Caco-2 (cell line): ENCODE data around the gene GRHL3. TPM values are rescaled to one million over a fixed set of nuclear protein-coding genes. Genes with fewer than 3 reads are reported as not detected.

ENCODE experiments used
- BruUV-seq: library from RNA; stranded (reverse); fragments of 400-500 nt; replicated peaks from 2 replicates; lab custom pipeline; 2021; lab: Mats Ljungman, UMichigan
- CTCF ChIA-PET: fragments of 300-600 bp; sonication (Branson Sonifier 250); formaldehyde crosslinking; loops from one replicate; lab custom pipeline; 2022; ENCODE audit warnings: antibody characterized with exemption; lab: Charles Lee
- POLR2A ChIA-PET: fragments of 300-600 bp; sonication (Branson Sonifier 250); formaldehyde crosslinking; loops from one replicate; lab custom pipeline; 2022; ENCODE audit warnings: antibody characterized with exemption; lab: Charles Lee
- DNase-seq, 2 experiments: peaks; one replicate each; pipeline versions ENCODE4 v3.0.0 to v3.0.0-alpha.2; 2020 to 2022
- H3K27me3 ChIP-seq: replicated peaks from 2 replicates; pipeline ENCODE4 v1.6.0; 2011; ENCODE audit warnings: low read length; ENCODE audit not compliant: control insufficient read depth, insufficient read depth
- H3K36me3 ChIP-seq: 2 replicates; pipeline ENCODE4 v1.5.1; 2011; ENCODE audit warnings: low read length; ENCODE audit not compliant: control insufficient read depth, insufficient read depth
- H3K4me1 ChIP-seq: fragments of 250-450 bp; sonication (Bioruptor Pico); 2 replicates; pipeline ENCODE4 v1.5.1; 2020; ENCODE audit warnings: mild to moderate bottlenecking
- H3K4me3 ChIP-seq: 2 replicates; pipeline ENCODE4 v1.5.1; 2011; ENCODE audit warnings: low read depth, mild to moderate bottlenecking, control low read depth, low read length
- H3K9me3 ChIP-seq: fragments of 250-450 bp; sonication (Bioruptor Pico); 2 replicates; pipeline ENCODE4 v1.5.1; 2020; ENCODE audit warnings: mild to moderate bottlenecking, moderate library complexity
- H3K27ac Mint-ChIP-seq: one replicate; pipeline ENCODE4 v1.8.0; 2022; ENCODE audit warnings: mixed read lengths; ENCODE audit not compliant: unreplicated experiment
- H3K27me3 Mint-ChIP-seq: one replicate; pipeline ENCODE4 v1.8.0; 2022; ENCODE audit warnings: mixed read lengths; ENCODE audit not compliant: insufficient read depth, unreplicated experiment
- H3K36me3 Mint-ChIP-seq: one replicate; pipeline ENCODE4 v1.8.0; 2022; ENCODE audit warnings: mild to moderate bottlenecking, mixed read lengths; ENCODE audit not compliant: insufficient read depth, unreplicated experiment
- H3K4me1 Mint-ChIP-seq: one replicate; pipeline ENCODE4 v1.8.0; 2022; ENCODE audit warnings: low read depth, mixed read lengths; ENCODE audit not compliant: unreplicated experiment
- H3K4me3 Mint-ChIP-seq: one replicate; pipeline ENCODE4 v1.8.0; 2022; ENCODE audit warnings: mild to moderate bottlenecking, moderate library complexity, mixed read lengths; ENCODE audit not compliant: unreplicated experiment
- H3K9me3 Mint-ChIP-seq: one replicate; pipeline ENCODE4 v1.8.0; 2022; ENCODE audit warnings: mixed read lengths; ENCODE audit not compliant: unreplicated experiment
- intact Hi-C: fragments of 100-400 bp; cut with micrococcal nuclease; formaldehyde crosslinking; loops from one replicate; pipeline ENCODE4 v1.10.0; 2022; ENCODE audit not compliant: unreplicated experiment
- total RNA-seq: library from RNA; stranded (reverse); gene quantifications from 2 replicates; pipeline ENCODE4 v1.2.3, GENCODE V29; 2022
- TF ChIP-seq, protein P1 (sequence below), 2 experiments: fragments of 200-600 bp in 1 of 2; IDR thresholded peaks; 1 replicate in 1 of 2; 2 replicates in 1 of 2; pipeline versions ENCODE4 v1.5.1 to v1.8.0; 2011 to 2022; ENCODE audit warnings: antibody characterized with exemption in 1 of 2, control low read depth in 1 of 2, inconsistent platforms in 1 of 2, low read depth in 1 of 2, low read length in 1 of 2, mild to moderate bottlenecking in 1 of 2, moderate library complexity in 1 of 2; ENCODE audit not compliant: insufficient read depth in 1 of 2, severe bottlenecking in 1 of 2, unreplicated experiment in 1 of 2

Gene GRHL3
- total RNA-seq, 1 experiment from 2014 or later, result 2.3 TPM

DNA sequence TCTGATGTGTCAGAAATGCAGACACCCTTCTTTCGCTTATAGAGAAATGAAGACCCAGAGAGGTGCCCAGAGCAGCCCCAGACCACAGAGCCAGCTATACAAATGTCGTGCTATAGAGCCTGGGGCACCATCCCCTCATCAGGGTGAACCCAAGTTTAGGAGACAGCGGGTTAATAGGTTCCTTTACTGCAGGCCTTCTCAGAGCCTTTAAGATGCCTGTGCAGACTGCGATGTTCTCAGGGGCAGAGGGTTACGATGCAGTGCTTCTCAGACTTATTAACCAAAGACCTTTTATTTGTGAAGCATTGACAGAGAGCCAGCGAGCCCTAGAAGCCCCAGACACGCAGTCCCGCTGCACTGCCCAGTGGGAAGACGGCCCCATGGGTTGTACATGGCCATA lies 47.5 kb downstream of the GRHL3 start:
- H3K9me3 ChIP-seq, result no peaks in the 10 kb centered on the region
- no peaks in the 10 kb centered on the region for H3K36me3 Mint-ChIP-seq
- no peak overlapping the region for H3K4me3 ChIP-seq
- H3K4me1 Mint-ChIP-seq, result no peaks in the 10 kb centered on the region
- H3K4me1 ChIP-seq, result no peaks in the 10 kb centered on the region
- no peak overlapping the region for H3K27ac Mint-ChIP-seq
- TF ChIP-seq, protein P1, sequence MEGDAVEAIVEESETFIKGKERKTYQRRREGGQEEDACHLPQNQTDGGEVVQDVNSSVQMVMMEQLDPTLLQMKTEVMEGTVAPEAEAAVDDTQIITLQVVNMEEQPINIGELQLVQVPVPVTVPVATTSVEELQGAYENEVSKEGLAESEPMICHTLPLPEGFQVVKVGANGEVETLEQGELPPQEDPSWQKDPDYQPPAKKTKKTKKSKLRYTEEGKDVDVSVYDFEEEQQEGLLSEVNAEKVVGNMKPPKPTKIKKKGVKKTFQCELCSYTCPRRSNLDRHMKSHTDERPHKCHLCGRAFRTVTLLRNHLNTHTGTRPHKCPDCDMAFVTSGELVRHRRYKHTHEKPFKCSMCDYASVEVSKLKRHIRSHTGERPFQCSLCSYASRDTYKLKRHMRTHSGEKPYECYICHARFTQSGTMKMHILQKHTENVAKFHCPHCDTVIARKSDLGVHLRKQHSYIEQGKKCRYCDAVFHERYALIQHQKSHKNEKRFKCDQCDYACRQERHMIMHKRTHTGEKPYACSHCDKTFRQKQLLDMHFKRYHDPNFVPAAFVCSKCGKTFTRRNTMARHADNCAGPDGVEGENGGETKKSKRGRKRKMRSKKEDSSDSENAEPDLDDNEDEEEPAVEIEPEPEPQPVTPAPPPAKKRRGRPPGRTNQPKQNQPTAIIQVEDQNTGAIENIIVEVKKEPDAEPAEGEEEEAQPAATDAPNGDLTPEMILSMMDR (IDR thresholded peaks at IDR 0.05; ENCODE audit: insufficient read depth in 1 of 2, low read depth in 1 of 2, low read length in 1 of 2, severe bottlenecking in 1 of 2, unreplicated experiment in 1 of 2), result no peak
- DNase-seq, result no peak
- ChIA-PET POLR2A (no interaction called here), CTCF (no interaction called here)
- H3K27me3 ChIP-seq, result no peaks in the 10 kb centered on the region
- no peaks in the 10 kb centered on the region for H3K9me3 Mint-ChIP-seq
- H3K4me3 Mint-ChIP-seq, result no peak overlapping the region
- BruUV-seq, result no TSS peak
- H3K27me3 Mint-ChIP-seq, result no peaks in the 10 kb centered on the region
- intact Hi-C loops, result no loop called here
- no peaks in the 10 kb centered on the region; the same call in 1 of the 2 replicates for H3K36me3 ChIP-seq

DNA sequence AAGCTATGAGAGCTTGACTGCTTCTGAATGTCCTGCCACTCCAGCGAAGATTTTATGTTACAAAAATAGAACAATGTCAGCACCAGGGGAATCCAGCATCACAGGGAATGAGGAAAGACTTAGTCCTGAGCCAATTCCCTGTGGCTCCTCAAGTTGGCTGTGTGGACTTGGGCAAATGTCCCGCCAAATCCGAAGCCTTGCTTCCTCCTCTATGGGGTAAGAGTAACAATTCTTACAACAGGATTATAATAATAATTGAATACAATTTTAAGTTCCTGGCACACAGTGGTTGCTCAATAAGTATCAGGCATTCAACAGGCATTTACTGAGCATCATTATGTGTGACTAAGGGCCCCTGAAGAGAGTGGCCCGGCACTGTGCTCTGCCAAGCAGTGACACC lies 50.0 kb downstream of the GRHL3 start:
- intact Hi-C loops, result no loop called here
- TF ChIP-seq, protein P1 (IDR thresholded peaks at IDR 0.05; ENCODE audit: insufficient read depth in 1 of 2, low read depth in 1 of 2, low read length in 1 of 2, severe bottlenecking in 1 of 2, unreplicated experiment in 1 of 2), result no peak
- no peaks in the 10 kb centered on the region for H3K9me3 ChIP-seq
- Mint-ChIP-seq H3K27ac (no peak overlapping the region), H3K27me3 (no peaks in the 10 kb centered on the region), H3K9me3 (no peaks in the 10 kb centered on the region), H3K36me3 (no peaks in the 10 kb centered on the region), H3K4me3 (no peak overlapping the region), H3K4me1 (no peaks in the 10 kb centered on the region)
- ChIA-PET POLR2A (no interaction called here), CTCF (no interaction called here)
- H3K4me1 ChIP-seq, result peaks cover 4% of the 10 kb centered on the region; the same call in 1 of the 2 replicates
- H3K4me3 ChIP-seq, result no peak overlapping the region
- H3K27me3 ChIP-seq, result no peaks in the 10 kb centered on the region
- BruUV-seq, result no TSS peak
- no peak for DNase-seq
- no peaks in the 10 kb centered on the region for H3K36me3 ChIP-seq

GRCh38 chr1:24369801-24370200 lies 50.6 kb downstream of the GRHL3 start:
- CTCF ChIA-PET, result no interaction called here
- Mint-ChIP-seq H3K27me3 (no peaks in the 10 kb centered on the region), H3K36me3 (no peaks in the 10 kb centered on the region), H3K4me1 (peaks cover under 1% of the 10 kb centered on the region), H3K9me3 (no peaks in the 10 kb centered on the region), H3K4me3 (no peak overlapping the region), H3K27ac (no peak overlapping the region)
- Histone ChIP-seq H3K36me3 (no peaks in the 10 kb centered on the region), H3K4me1 (peaks cover 9% of the 10 kb centered on the region), H3K4me3 (no peak overlapping the region), H3K9me3 (no peaks in the 10 kb centered on the region), H3K27me3 (no peaks in the 10 kb centered on the region)
- DNase-seq, result no peak
- POLR2A ChIA-PET, result no interaction called here
- no TSS peak for BruUV-seq
- intact Hi-C loops, result no loop called here
- TF ChIP-seq, protein P1 (IDR thresholded peaks at IDR 0.05; ENCODE audit: insufficient read depth in 1 of 2, low read depth in 1 of 2, low read length in 1 of 2, severe bottlenecking in 1 of 2, unreplicated experiment in 1 of 2), result no peak
